Activated T-helper 1 cell treated with anti-CD3 and anti-CD28 coated beads, Interleukin-2, amount 50 U/mL, for 16 hours (primary cell): Measurements from ENCODE around the gene PLCH1.

Experiments
- DNase-seq, 2 donors: peaks; one replicate each; pipeline ENCODE4 v3.0.0-alpha.2; 2020; ENCODE audit warnings: low read depth in 1 of 2, low spot score in 1 of 2

PLCH1 gene

GRCh38 chr3:155745795-155746550, 1.1 kb upstream of the PLCH1 start:
- no peak for DNase-seq

GRCh38 chr3:155744010-155744625, 753 bp downstream of the PLCH1 start:
- peak in 1 of 2 donors; percentile 7 for DNase-seq

- DNase-seq: no peak
Measured at GRCh38 chr3:155743606-155744005, 1.3 kb downstream of the PLCH1 start.

GRCh38 chr3:155742349-155742965, 2.4 kb downstream of the PLCH1 start:
- DNase-seq: no peak

GRCh38 chr3:155741603-155742002, 3.3 kb downstream of the PLCH1 start:
- DNase-seq: no peak

GRCh38 chr3:155741101-155741500, 3.8 kb downstream of the PLCH1 start:
- no peak for DNase-seq

GRCh38 chr3:155739154-155739553, 5.7 kb downstream of the PLCH1 start:
- DNase-seq: no peak

- DNase-seq: no peak
Measured at GRCh38 chr3:155738580-155739076, 6.2 kb downstream of the PLCH1 start.

GRCh38 chr3:155737844-155738460, 6.9 kb downstream of the PLCH1 start:
- no peak for DNase-seq

GRCh38 chr3:155736381-155736780, 8.5 kb downstream of the PLCH1 start:
- DNase-seq: no peak

GRCh38 chr3:155730843-155731242, 14.0 kb downstream of the PLCH1 start:
- no peak for DNase-seq

GRCh38 chr3:155727836-155728235, 17.0 kb downstream of the PLCH1 start:
- DNase-seq: no peak

GRCh38 chr3:155714295-155714718, 30.6 kb downstream of the PLCH1 start:
- no peak for DNase-seq

- no peak for DNase-seq
Measured at GRCh38 chr3:155712008-155712407, 32.9 kb downstream of the PLCH1 start.

GRCh38 chr3:155704771-155705559, 39.9 kb downstream of the PLCH1 start:
- DNase-seq: no peak

GRCh38 chr3:155704061-155704460, 40.8 kb downstream of the PLCH1 start:
- DNase-seq: no peak

- no peak for DNase-seq
Measured at GRCh38 chr3:155702745-155703591, 41.9 kb downstream of the PLCH1 start.

GRCh38 chr3:155701882-155702465, 42.9 kb downstream of the PLCH1 start:
- no peak for DNase-seq

- DNase-seq: no peak
Measured at GRCh38 chr3:155697542-155697941, 47.3 kb downstream of the PLCH1 start.

GRCh38 chr3:155690921-155691320, 54.0 kb downstream of the PLCH1 start:
- no peak for DNase-seq
